GM13977 (cell line): ENCODE measurements around the gene MYO19.

ENCODE experiments used
- DNase-seq: peaks from one replicate; pipeline ENCODE4 v3.0.0; 2012; ENCODE audit warnings: low spot score
- CTCF ChIP-seq: IDR thresholded peaks from 2 replicates; pipeline ENCODE4 v1.5.1; 2012; ENCODE audit warnings: mild to moderate bottlenecking, control low read depth; ENCODE audit not compliant: insufficient read depth; ENCODE audit errors: extremely low read depth, missing control alignments
- in situ Hi-C: fragments of 300-500 bp; cut with MboI; formaldehyde crosslinking; loops from one replicate; pipeline ENCODE4 v1.12.0; 2022; ENCODE audit warnings: low sequenced_read_pairs, low pct_unique_long_range_greater_than_20kb, mixed read lengths, inconsistent platforms; ENCODE audit not compliant: unreplicated experiment

MYO19 gene

GRCh38 chr17:36533935-36534839 lies 481 bp downstream of the MYO19 start:
- peak; percentile 70 for DNase-seq
- in situ Hi-C loops, result no loop called here
- peak; percentile 82 for TF ChIP-seq CTCF

- in situ Hi-C loops, result no loop called here
- no peak for DNase-seq
- TF ChIP-seq CTCF, result no peak
Measured at GRCh38 chr17:36532435-36532975, 2.2 kb downstream of the MYO19 start.

GRCh38 chr17:36529121-36529520 lies 5.5 kb downstream of the MYO19 start:
- no peak for TF ChIP-seq CTCF
- DNase-seq, result no peak
- in situ Hi-C loops, result no loop called here

GRCh38 chr17:36527621-36528250 lies 6.9 kb downstream of the MYO19 start:
- in situ Hi-C loops, result no loop called here
- no peak for DNase-seq
- TF ChIP-seq CTCF, result no peak

- no peak for DNase-seq
- TF ChIP-seq CTCF, result no peak
- in situ Hi-C loops, result no loop called here
Measured at GRCh38 chr17:36525888-36526287, 8.8 kb downstream of the MYO19 start.

- no peak for DNase-seq
- TF ChIP-seq CTCF, result no peak
- in situ Hi-C loops, result no loop called here
Measured at GRCh38 chr17:36525113-36525512, 9.6 kb downstream of the MYO19 start.
